ENCODE measurements around the gene ACSS3. TPM values are rescaled to one million over a fixed set of nuclear protein-coding genes. Genes with fewer than 3 reads are reported as not detected.

Gene ACSS3
- total RNA-seq, 1 donor from 2014 or later, result 1.1 TPM

DNA sequence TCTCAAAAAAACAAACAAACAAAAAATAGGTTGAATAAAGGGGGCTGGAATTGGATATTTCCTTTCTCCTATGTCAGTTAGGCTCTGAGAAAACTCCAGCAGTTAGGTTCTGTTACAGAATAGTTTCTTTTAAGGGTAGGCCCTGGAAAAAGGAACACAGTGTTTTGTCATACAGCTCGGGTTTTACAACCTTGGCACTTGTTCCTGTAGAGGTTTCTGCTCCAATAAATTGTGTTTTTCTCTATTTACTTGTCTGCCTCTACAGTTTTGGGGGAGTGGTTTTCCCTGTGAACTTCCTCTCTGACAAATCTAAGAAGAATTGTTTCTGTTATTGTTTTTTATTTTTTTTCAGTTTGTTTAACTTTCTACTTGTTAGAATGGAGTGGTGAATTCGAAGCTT is 167.6 kb downstream of the ACSS3 start:
- no peak for DNase-seq (ENCODE audit: low read depth)
- TF ChIP-seq, protein P1, sequence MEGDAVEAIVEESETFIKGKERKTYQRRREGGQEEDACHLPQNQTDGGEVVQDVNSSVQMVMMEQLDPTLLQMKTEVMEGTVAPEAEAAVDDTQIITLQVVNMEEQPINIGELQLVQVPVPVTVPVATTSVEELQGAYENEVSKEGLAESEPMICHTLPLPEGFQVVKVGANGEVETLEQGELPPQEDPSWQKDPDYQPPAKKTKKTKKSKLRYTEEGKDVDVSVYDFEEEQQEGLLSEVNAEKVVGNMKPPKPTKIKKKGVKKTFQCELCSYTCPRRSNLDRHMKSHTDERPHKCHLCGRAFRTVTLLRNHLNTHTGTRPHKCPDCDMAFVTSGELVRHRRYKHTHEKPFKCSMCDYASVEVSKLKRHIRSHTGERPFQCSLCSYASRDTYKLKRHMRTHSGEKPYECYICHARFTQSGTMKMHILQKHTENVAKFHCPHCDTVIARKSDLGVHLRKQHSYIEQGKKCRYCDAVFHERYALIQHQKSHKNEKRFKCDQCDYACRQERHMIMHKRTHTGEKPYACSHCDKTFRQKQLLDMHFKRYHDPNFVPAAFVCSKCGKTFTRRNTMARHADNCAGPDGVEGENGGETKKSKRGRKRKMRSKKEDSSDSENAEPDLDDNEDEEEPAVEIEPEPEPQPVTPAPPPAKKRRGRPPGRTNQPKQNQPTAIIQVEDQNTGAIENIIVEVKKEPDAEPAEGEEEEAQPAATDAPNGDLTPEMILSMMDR (IDR thresholded peaks at IDR 0.05; ENCODE audit: insufficient read depth, low read length, severe bottlenecking), result no peak
- no peak overlapping the region for H3K4me3 ChIP-seq (ENCODE audit: low read depth, low read length)
- no peaks in the 10 kb centered on the region for H3K36me3 ChIP-seq (ENCODE audit: control insufficient read depth, insufficient read depth, low read length)
- no peak for FAIRE-seq
- H3K27me3 ChIP-seq (ENCODE audit: control insufficient read depth, insufficient read depth, low read length), result no peaks in the 10 kb centered on the region

- H3K27me3 ChIP-seq (ENCODE audit: control insufficient read depth, insufficient read depth, low read length), result no peaks in the 10 kb centered on the region
- H3K4me3 ChIP-seq (ENCODE audit: low read depth, low read length), result no peak overlapping the region
- DNase-seq (ENCODE audit: low read depth) (no peak), FAIRE-seq (no peak)
- no peaks in the 10 kb centered on the region for H3K36me3 ChIP-seq (ENCODE audit: control insufficient read depth, insufficient read depth, low read length)
- TF ChIP-seq, protein P1 (IDR thresholded peaks at IDR 0.05; ENCODE audit: insufficient read depth, low read length, severe bottlenecking), result no peak
Observed at GRCh38 chr12:81245907-81246570, 168.2 kb downstream of the ACSS3 start.

GRCh38 chr12:81249976-81250375 is 172.1 kb downstream of the ACSS3 start:
- FAIRE-seq (no peak), DNase-seq (ENCODE audit: low read depth) (no peak)
- no peaks in the 10 kb centered on the region for H3K27me3 ChIP-seq (ENCODE audit: control insufficient read depth, insufficient read depth, low read length)
- no peaks in the 10 kb centered on the region for H3K36me3 ChIP-seq (ENCODE audit: control insufficient read depth, insufficient read depth, low read length)
- TF ChIP-seq, protein P1 (IDR thresholded peaks at IDR 0.05; ENCODE audit: insufficient read depth, low read length, severe bottlenecking), result no peak
- H3K4me3 ChIP-seq (ENCODE audit: low read depth, low read length), result no peak overlapping the region

DNA sequence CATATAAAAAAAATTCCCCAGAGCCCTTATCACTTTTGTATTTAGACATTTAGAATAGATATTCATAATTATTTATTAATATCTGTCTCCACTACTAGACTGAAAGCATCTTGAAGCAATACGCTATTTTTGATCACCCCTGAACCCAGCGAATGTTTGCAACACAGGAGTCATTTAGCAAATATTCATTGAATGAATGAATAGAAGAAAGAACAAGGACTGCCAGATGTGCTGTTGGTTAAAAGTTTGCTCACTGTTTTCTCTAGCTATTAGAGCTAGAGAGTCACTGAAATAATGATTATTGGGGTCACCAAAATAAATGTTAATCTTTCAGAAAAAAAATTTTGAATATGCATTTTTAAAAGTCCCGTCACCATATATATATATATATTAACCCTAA is 174.3 kb downstream of the ACSS3 start:
- TF ChIP-seq, protein P1 (IDR thresholded peaks at IDR 0.05; ENCODE audit: insufficient read depth, low read length, severe bottlenecking), result no peak
- Histone ChIP-seq H3K36me3 (ENCODE audit: control insufficient read depth, insufficient read depth, low read length) (no peaks in the 10 kb centered on the region), H3K4me3 (ENCODE audit: low read depth, low read length) (no peak overlapping the region), H3K27me3 (ENCODE audit: control insufficient read depth, insufficient read depth, low read length) (no peaks in the 10 kb centered on the region)
- FAIRE-seq (no peak), DNase-seq (ENCODE audit: low read depth) (no peak)

DNA sequence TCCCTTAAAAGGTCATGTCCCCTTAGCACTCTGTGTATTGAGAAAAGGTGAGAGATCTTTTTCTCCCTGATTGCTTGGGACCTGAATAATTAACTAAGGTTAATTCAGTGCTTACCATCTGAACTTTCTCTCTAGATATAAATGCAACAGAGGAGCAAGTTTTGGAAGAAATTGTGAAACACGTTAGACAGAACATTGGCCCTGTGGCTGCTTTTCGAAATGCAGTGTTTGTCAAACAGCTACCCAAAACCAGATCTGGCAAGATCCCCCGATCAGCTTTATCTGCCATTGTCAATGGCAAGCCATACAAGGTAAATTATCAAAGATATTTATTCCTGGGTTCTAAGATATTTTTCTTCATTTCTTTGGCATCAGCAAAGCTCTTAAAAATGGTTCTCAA is 175.5 kb downstream of the ACSS3 start:
- no peak overlapping the region for H3K4me3 ChIP-seq (ENCODE audit: low read depth, low read length)
- FAIRE-seq (no peak), DNase-seq (ENCODE audit: low read depth) (no peak)
- no peaks in the 10 kb centered on the region for H3K36me3 ChIP-seq (ENCODE audit: control insufficient read depth, insufficient read depth, low read length)
- TF ChIP-seq, protein P1 (IDR thresholded peaks at IDR 0.05; ENCODE audit: insufficient read depth, low read length, severe bottlenecking), result no peak
- no peaks in the 10 kb centered on the region for H3K27me3 ChIP-seq (ENCODE audit: control insufficient read depth, insufficient read depth, low read length)

DNA sequence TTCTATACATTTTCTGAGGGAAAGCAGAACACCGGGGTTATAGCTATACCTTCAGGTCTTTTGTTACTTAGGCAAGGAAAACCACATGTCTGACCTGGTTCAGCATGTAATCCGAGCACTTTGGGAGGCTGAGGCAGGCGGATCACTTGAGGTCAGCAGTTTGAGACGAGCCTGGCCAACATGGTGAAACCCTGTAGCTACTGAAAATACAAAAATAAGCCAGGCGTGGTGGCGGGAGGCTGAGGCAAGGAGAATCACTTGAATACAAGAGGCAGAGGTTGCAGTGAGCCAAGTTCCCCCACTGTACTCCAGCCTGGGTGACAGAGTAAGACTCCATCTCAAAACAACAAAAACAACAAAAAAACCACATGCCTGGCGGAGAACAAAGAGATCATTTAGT is 177.6 kb downstream of the ACSS3 start:
- Histone ChIP-seq H3K4me3 (ENCODE audit: low read depth, low read length) (no peak overlapping the region), H3K27me3 (ENCODE audit: control insufficient read depth, insufficient read depth, low read length) (no peaks in the 10 kb centered on the region), H3K36me3 (ENCODE audit: control insufficient read depth, insufficient read depth, low read length) (no peaks in the 10 kb centered on the region)
- TF ChIP-seq, protein P1 (IDR thresholded peaks at IDR 0.05; ENCODE audit: insufficient read depth, low read length, severe bottlenecking), result no peak
- DNase-seq (ENCODE audit: low read depth) (no peak), FAIRE-seq (no peak)

Data from bronchial epithelial cell (primary cell).